ENCODE measurements around the gene BCL2. TPM values are rescaled to one million over a fixed set of nuclear protein-coding genes. Genes with fewer than 3 reads are reported as not detected.

Gene BCL2
- total RNA-seq, 1 donor from 2014 or later, result 76.1 TPM

GRCh38 chr18:63142594-63143225, 176.9 kb downstream of the BCL2 start:
- DNase-seq (ENCODE audit: low spot score), result no peak
- intact Hi-C loops (cut with micrococcal nuclease), result no loop called here
- H3K4me1 Mint-ChIP-seq (ENCODE audit: low read depth), result peaks cover 34% of the 10 kb centered on the region
- peaks cover 44% of the 10 kb centered on the region for H3K36me3 Mint-ChIP-seq (ENCODE audit: low read depth)
- peaks cover 4% of the 10 kb centered on the region for H3K9me3 Mint-ChIP-seq
- H3K27ac Mint-ChIP-seq, result peak overlapping the region; percentile 0
- no peak overlapping the region for H3K4me3 Mint-ChIP-seq (ENCODE audit: low read depth)
- no peaks in the 10 kb centered on the region for H3K27me3 Mint-ChIP-seq (ENCODE audit: low read depth)

- intact Hi-C loops (cut with micrococcal nuclease), result no loop called here
- H3K36me3 Mint-ChIP-seq (ENCODE audit: low read depth), result peaks cover 51% of the 10 kb centered on the region
- DNase-seq (ENCODE audit: low spot score), result no peak
- no peak overlapping the region for H3K27ac Mint-ChIP-seq
- no peak overlapping the region for H3K4me3 Mint-ChIP-seq (ENCODE audit: low read depth)
- H3K9me3 Mint-ChIP-seq, result peaks cover 4% of the 10 kb centered on the region
- H3K27me3 Mint-ChIP-seq (ENCODE audit: low read depth), result no peaks in the 10 kb centered on the region
- peaks cover 41% of the 10 kb centered on the region for H3K4me1 Mint-ChIP-seq (ENCODE audit: low read depth)
Measured at GRCh38 chr18:63141778-63142176, 177.8 kb downstream of the BCL2 start.

- intact Hi-C loops (cut with micrococcal nuclease), result no loop called here
- DNase-seq (ENCODE audit: low spot score), result no peak
- Mint-ChIP-seq H3K4me3 (ENCODE audit: low read depth) (no peak overlapping the region), H3K36me3 (ENCODE audit: low read depth) (peaks cover 54% of the 10 kb centered on the region), H3K4me1 (ENCODE audit: low read depth) (peaks cover 43% of the 10 kb centered on the region), H3K27me3 (ENCODE audit: low read depth) (no peaks in the 10 kb centered on the region), H3K27ac (no peak overlapping the region), H3K9me3 (peaks cover 4% of the 10 kb centered on the region)
Measured at GRCh38 chr18:63140997-63141777, 178.4 kb downstream of the BCL2 start.

GRCh38 chr18:63140038-63140450, 179.5 kb downstream of the BCL2 start:
- Mint-ChIP-seq H3K9me3 (peaks cover 4% of the 10 kb centered on the region), H3K27me3 (ENCODE audit: low read depth) (no peaks in the 10 kb centered on the region), H3K27ac (no peak overlapping the region), H3K36me3 (ENCODE audit: low read depth) (peaks cover 63% of the 10 kb centered on the region), H3K4me3 (ENCODE audit: low read depth) (no peak overlapping the region), H3K4me1 (ENCODE audit: low read depth) (peaks cover 50% of the 10 kb centered on the region)
- intact Hi-C loops (cut with micrococcal nuclease), result no loop called here
- DNase-seq (ENCODE audit: low spot score), result no peak

- Mint-ChIP-seq H3K27ac (peak overlapping the region; percentile 83), H3K4me3 (ENCODE audit: low read depth) (peak overlapping the region; percentile 72), H3K9me3 (peaks cover 4% of the 10 kb centered on the region), H3K36me3 (ENCODE audit: low read depth) (peaks cover 59% of the 10 kb centered on the region), H3K4me1 (ENCODE audit: low read depth) (peaks cover 46% of the 10 kb centered on the region), H3K27me3 (ENCODE audit: low read depth) (no peaks in the 10 kb centered on the region)
- DNase-seq (ENCODE audit: low spot score), result no peak
- intact Hi-C loops (cut with micrococcal nuclease), result loop anchor here (1.0 to 10.0 kb wide), 2 partner anchors 17 to 296 kb away; no protein-coding TSS in a partner anchor
Measured at GRCh38 chr18:63138436-63139340, 180.9 kb downstream of the BCL2 start.

GRCh38 chr18:63137999-63138435, 181.6 kb downstream of the BCL2 start:
- H3K4me1 Mint-ChIP-seq (ENCODE audit: low read depth), result peaks cover 46% of the 10 kb centered on the region
- peaks cover 58% of the 10 kb centered on the region for H3K36me3 Mint-ChIP-seq (ENCODE audit: low read depth)
- no peak for DNase-seq (ENCODE audit: low spot score)
- intact Hi-C loops (cut with micrococcal nuclease), result loop anchor here (1.0 to 10.0 kb wide), 3 partner anchors 17 to 297 kb away; no protein-coding TSS in a partner anchor
- H3K27ac Mint-ChIP-seq, result peak overlapping the region; percentile 83
- peaks cover 4% of the 10 kb centered on the region for H3K9me3 Mint-ChIP-seq
- no peaks in the 10 kb centered on the region for H3K27me3 Mint-ChIP-seq (ENCODE audit: low read depth)
- peak overlapping the region; percentile 72 for H3K4me3 Mint-ChIP-seq (ENCODE audit: low read depth)

GRCh38 chr18:63135101-63135500, 184.5 kb downstream of the BCL2 start:
- H3K27ac Mint-ChIP-seq, result no peak overlapping the region
- H3K36me3 Mint-ChIP-seq (ENCODE audit: low read depth), result peaks cover 32% of the 10 kb centered on the region
- H3K4me1 Mint-ChIP-seq (ENCODE audit: low read depth), result peaks cover 54% of the 10 kb centered on the region
- H3K27me3 Mint-ChIP-seq (ENCODE audit: low read depth), result no peaks in the 10 kb centered on the region
- no peaks in the 10 kb centered on the region for H3K9me3 Mint-ChIP-seq
- DNase-seq (ENCODE audit: low spot score), result no peak
- H3K4me3 Mint-ChIP-seq (ENCODE audit: low read depth), result no peak overlapping the region
- intact Hi-C loops (cut with micrococcal nuclease), result loop anchor here (10.0 kb wide), 1 partner anchor 300 kb away; no protein-coding TSS in a partner anchor

GRCh38 chr18:63132819-63133200, 186.8 kb downstream of the BCL2 start:
- Mint-ChIP-seq H3K9me3 (no peaks in the 10 kb centered on the region), H3K4me3 (ENCODE audit: low read depth) (no peak overlapping the region), H3K27ac (no peak overlapping the region), H3K27me3 (ENCODE audit: low read depth) (no peaks in the 10 kb centered on the region), H3K4me1 (ENCODE audit: low read depth) (peaks cover 40% of the 10 kb centered on the region), H3K36me3 (ENCODE audit: low read depth) (peaks cover 32% of the 10 kb centered on the region)
- no peak for DNase-seq (ENCODE audit: low spot score)
- intact Hi-C loops (cut with micrococcal nuclease), result loop anchor here (10.0 kb wide), 1 partner anchor 302 kb away; no protein-coding TSS in a partner anchor

- H3K36me3 Mint-ChIP-seq (ENCODE audit: low read depth), result peaks cover 34% of the 10 kb centered on the region
- intact Hi-C loops (cut with micrococcal nuclease), result loop anchor here (1.0 to 10.0 kb wide), 4 partner anchors 68 to 303 kb away; no protein-coding TSS in a partner anchor
Measured at GRCh38 chr18:63131959-63132818, 187.4 kb downstream of the BCL2 start.

GRCh38 chr18:63131106-63131958, 188.2 kb downstream of the BCL2 start:
- H3K27me3 Mint-ChIP-seq (ENCODE audit: low read depth), result no peaks in the 10 kb centered on the region
- DNase-seq (ENCODE audit: low spot score), result no peak
- no peak overlapping the region for H3K4me3 Mint-ChIP-seq (ENCODE audit: low read depth)
- H3K4me1 Mint-ChIP-seq (ENCODE audit: low read depth), result peaks cover 37% of the 10 kb centered on the region
- intact Hi-C loops (cut with micrococcal nuclease), result loop anchor here (1.0 to 10.0 kb wide), 4 partner anchors 69 to 303 kb away; no protein-coding TSS in a partner anchor
- H3K27ac Mint-ChIP-seq, result no peak overlapping the region
- no peaks in the 10 kb centered on the region for H3K9me3 Mint-ChIP-seq
- peaks cover 37% of the 10 kb centered on the region for H3K36me3 Mint-ChIP-seq (ENCODE audit: low read depth)

More at GRCh38 chr18:63131959-63132818, 187.4 kb downstream of the BCL2 start:
- no peak for DNase-seq (ENCODE audit: low spot score)
- no peak overlapping the region for H3K4me3 Mint-ChIP-seq (ENCODE audit: low read depth)
- no peak overlapping the region for H3K27ac Mint-ChIP-seq
- H3K9me3 Mint-ChIP-seq, result no peaks in the 10 kb centered on the region
- H3K4me1 Mint-ChIP-seq (ENCODE audit: low read depth), result peaks cover 38% of the 10 kb centered on the region
- no peaks in the 10 kb centered on the region for H3K27me3 Mint-ChIP-seq (ENCODE audit: low read depth)

- DNase-seq (ENCODE audit: low spot score), result no peak
- no peaks in the 10 kb centered on the region for H3K9me3 Mint-ChIP-seq
- H3K27ac Mint-ChIP-seq, result no peak overlapping the region
- peaks cover 36% of the 10 kb centered on the region for H3K36me3 Mint-ChIP-seq (ENCODE audit: low read depth)
- H3K4me3 Mint-ChIP-seq (ENCODE audit: low read depth), result no peak overlapping the region
- no peaks in the 10 kb centered on the region for H3K27me3 Mint-ChIP-seq (ENCODE audit: low read depth)
- peaks cover 28% of the 10 kb centered on the region for H3K4me1 Mint-ChIP-seq (ENCODE audit: low read depth)
- intact Hi-C loops (cut with micrococcal nuclease), result loop anchor here (2.0 to 10.0 kb wide), 2 partner anchors 113 to 305 kb away; no protein-coding TSS in a partner anchor
Measured at GRCh38 chr18:63130176-63130575, 189.4 kb downstream of the BCL2 start.
